K562 (cell line): ENCODE results near the gene NDST1. TPM values are rescaled to one million over a fixed set of nuclear protein-coding genes. Genes with fewer than 3 reads are reported as not detected.

Experiments
- BCL6 ChIP-seq: fragments of 250-450 bp; sonication (Bioruptor Pico); IDR thresholded peaks from 2 replicates; pipeline ENCODE4 v1.4.0; 2020
- DACH1 ChIP-seq: fragments of 450-650 bp; IDR thresholded peaks from 2 replicates; pipeline ENCODE4 v1.6.1; 2018; ENCODE audit not compliant: partially characterized antibody
- RAD21 ChIP-seq, 2 experiments: fragments of 250-450 bp in 1 of 2; fragments of 450-650 bp in 1 of 2; sonication (Bioruptor Pico) in 1 of 2; formaldehyde crosslinking in 1 of 2; IDR thresholded peaks in 1 of 2; conservative IDR thresholded peaks in 1 of 2; 2 replicates each; pipeline versions ENCODE4 v1.4.0 to v1.8.0; 2020 to 2022; ENCODE audit warnings: mild to moderate bottlenecking in 2 of 2, moderate library complexity in 1 of 2
- RB1 ChIP-seq: fragments of 450-650 bp; IDR thresholded peaks from 2 replicates; pipeline ENCODE4 v1.6.1; 2017; ENCODE audit warnings: low read depth, mild to moderate bottlenecking
- ZBTB8A ChIP-seq: fragments of 450-650 bp; IDR thresholded peaks from 2 replicates; pipeline ENCODE4 v1.6.1; 2018; ENCODE audit warnings: mild to moderate bottlenecking, moderate library complexity; ENCODE audit not compliant: partially characterized antibody
- ZNF655 ChIP-seq: fragments of 250-450 bp; sonication (Bioruptor Pico); IDR thresholded peaks from 2 replicates; pipeline ENCODE4 v1.5.0; 2021
- polyA plus RNA-seq, 8 experiments: library from polyadenylated mRNA; depleted of rRNA in 4 of 8; stranded (reverse) in 5 of 8; unstranded in 3 of 8; fragments of >200 nt; fragmentation: Nextera tagmentation in 2 of 8; fragmentation: Illumina TruSeq in 1 of 8; extraction: Ambion mirVana in 2 of 8; extraction: Trizol in 1 of 8; gene quantifications; 2 replicates each; pipeline versions ENCODE4 v1.2.1 to v1.2.3, GENCODE V29; 2011 to 2014; ENCODE audit warnings: inconsistent platforms in 1 of 8, missing spikeins in 1 of 8
- total RNA-seq, 7 experiments: library from RNA; depleted of rRNA in 6 of 7; stranded (reverse); fragments of >200 nt in 6 of 7; fragmentation: Illumina TruSeq in 2 of 7; extraction: Trizol in 2 of 7; gene quantifications; 2 replicates each; pipeline versions ENCODE4 v1.2.1 to v1.2.3, GENCODE V29; 2011 to 2021; ENCODE audit warnings: low replicate concordance in 1 of 7
- TF ChIP-seq, protein P1 (sequence below), 2 experiments: fragments of 450-650 bp; formaldehyde crosslinking in 1 of 2; IDR thresholded peaks; 2 replicates each; pipeline versions ENCODE4 v1.4.0 to v1.6.1; 2014 to 2020; ENCODE audit warnings: mild to moderate bottlenecking in 2 of 2, borderline replicate concordance in 1 of 2, low read depth in 1 of 2
- TF ChIP-seq, protein P2 (sequence below): sonication (generic); formaldehyde crosslinking; IDR thresholded peaks from 2 replicates; pipeline ENCODE4 v1.8.0; 2022; ENCODE audit warnings: missing genetic modification reagents, mild to moderate bottlenecking, moderate library complexity, borderline replicate concordance

NDST1 gene
- total and polyA plus RNA-seq, 9 of the 15 experiments (the other 6 are each of a cell fraction or from before 2014, with no cell fraction given) = 0.38 to 47.9 (median 9.9) TPM

DNA sequence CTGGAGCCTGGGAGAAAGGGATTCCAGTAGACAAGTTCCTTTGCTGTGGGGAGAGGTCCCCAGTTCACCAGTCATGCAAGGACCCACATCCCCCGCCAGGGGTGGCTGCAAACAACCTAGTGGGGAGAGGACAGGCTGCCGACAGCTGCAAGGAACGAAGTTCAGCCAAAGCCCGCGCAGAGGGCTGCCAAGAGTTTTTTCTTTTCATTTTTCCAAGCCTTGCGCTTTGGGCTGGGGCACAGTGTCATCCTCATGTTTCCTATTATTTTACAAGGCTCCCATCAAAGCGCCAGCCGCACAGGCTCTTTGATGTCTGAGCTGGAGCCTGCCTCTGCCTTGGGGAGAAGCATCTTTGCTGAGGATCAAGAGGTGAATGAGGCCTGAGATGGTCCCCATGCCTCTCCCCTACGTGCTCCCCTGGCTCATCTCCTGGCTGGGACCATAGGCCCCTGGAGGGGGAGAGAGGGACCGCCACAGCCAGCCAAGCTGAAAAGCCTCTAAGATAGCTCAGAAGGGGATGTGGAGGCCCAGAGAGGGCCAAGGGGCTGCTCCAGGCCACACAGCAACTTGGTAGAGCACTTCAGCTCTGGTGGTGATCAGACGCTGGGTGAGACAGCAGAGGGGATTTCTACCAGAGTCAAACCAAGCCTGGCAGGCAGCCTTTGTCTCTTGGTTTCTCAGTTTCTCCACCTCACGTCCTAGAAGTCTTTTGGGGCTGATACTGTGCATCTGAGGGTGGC lies 82.1 kb downstream of the NDST1 start (continued):
- TF ChIP-seq, protein P1, sequence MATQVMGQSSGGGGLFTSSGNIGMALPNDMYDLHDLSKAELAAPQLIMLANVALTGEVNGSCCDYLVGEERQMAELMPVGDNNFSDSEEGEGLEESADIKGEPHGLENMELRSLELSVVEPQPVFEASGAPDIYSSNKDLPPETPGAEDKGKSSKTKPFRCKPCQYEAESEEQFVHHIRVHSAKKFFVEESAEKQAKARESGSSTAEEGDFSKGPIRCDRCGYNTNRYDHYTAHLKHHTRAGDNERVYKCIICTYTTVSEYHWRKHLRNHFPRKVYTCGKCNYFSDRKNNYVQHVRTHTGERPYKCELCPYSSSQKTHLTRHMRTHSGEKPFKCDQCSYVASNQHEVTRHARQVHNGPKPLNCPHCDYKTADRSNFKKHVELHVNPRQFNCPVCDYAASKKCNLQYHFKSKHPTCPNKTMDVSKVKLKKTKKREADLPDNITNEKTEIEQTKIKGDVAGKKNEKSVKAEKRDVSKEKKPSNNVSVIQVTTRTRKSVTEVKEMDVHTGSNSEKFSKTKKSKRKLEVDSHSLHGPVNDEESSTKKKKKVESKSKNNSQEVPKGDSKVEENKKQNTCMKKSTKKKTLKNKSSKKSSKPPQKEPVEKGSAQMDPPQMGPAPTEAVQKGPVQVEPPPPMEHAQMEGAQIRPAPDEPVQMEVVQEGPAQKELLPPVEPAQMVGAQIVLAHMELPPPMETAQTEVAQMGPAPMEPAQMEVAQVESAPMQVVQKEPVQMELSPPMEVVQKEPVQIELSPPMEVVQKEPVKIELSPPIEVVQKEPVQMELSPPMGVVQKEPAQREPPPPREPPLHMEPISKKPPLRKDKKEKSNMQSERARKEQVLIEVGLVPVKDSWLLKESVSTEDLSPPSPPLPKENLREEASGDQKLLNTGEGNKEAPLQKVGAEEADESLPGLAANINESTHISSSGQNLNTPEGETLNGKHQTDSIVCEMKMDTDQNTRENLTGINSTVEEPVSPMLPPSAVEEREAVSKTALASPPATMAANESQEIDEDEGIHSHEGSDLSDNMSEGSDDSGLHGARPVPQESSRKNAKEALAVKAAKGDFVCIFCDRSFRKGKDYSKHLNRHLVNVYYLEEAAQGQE (IDR thresholded peaks at IDR 0.05; ENCODE audit: borderline replicate concordance) = peak; percentile 73; the same call in 1 of the 2 replicates
- TF ChIP-seq, protein P1 (CRISPR knock-in tag; IDR thresholded peaks at IDR 0.05; ENCODE audit: low read depth) = no peak
- TF ChIP-seq, protein P2, sequence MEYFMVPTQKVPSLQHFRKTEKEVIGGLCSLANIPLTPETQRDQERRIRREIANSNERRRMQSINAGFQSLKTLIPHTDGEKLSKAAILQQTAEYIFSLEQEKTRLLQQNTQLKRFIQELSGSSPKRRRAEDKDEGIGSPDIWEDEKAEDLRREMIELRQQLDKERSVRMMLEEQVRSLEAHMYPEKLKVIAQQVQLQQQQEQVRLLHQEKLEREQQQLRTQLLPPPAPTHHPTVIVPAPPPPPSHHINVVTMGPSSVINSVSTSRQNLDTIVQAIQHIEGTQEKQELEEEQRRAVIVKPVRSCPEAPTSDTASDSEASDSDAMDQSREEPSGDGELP (CRISPR knock-in tag) = 0 out of 2 replicates have a peak, but pooled peaks have one; percentile 31
- no peak for TF ChIP-seq ZNF655 (CRISPR knock-in tag)
- TF ChIP-seq RAD21 (CRISPR knock-in tag; conservative IDR thresholded peaks at IDR 0.05 in 1 of 2, IDR thresholded peaks at IDR 0.05 in 1 of 2) = peak; percentile 22 to 78; a peak in 3 of 4 replicates
- TF ChIP-seq BCL6 (CRISPR knock-in tag) = no peak
- TF ChIP-seq RB1 = peak; percentile 27; the same call in 1 of the 2 replicates
- TF ChIP-seq ZBTB8A = no peak
- TF ChIP-seq DACH1 = no peak
